ENCODE results near the gene YPEL1. TPM values are rescaled to one million over a fixed set of nuclear protein-coding genes. Genes with fewer than 3 reads are reported as not detected.

The YPEL1 gene
- total RNA-seq, 2 experiments from 2014 or later, result 0.99 to 1.2 TPM

- Mint-ChIP-seq H3K27ac (no peak overlapping the region), H3K4me3 (no peak overlapping the region), H3K9me3 (no peaks in the 10 kb centered on the region), H3K4me1 (ENCODE audit: low read depth) (peaks cover 14% of the 10 kb centered on the region), H3K27me3 (no peaks in the 10 kb centered on the region), H3K36me3 (ENCODE audit: low read depth) (peaks cover 12% of the 10 kb centered on the region)
- ATAC-seq (no peak), DNase-seq (no peak)
- CTCF ChIA-PET, result no interaction called here
- POLR2A ChIA-PET, result no interaction called here
- intact Hi-C loops (cut with micrococcal nuclease), result no loop called here
- TF ChIP-seq, protein P1, sequence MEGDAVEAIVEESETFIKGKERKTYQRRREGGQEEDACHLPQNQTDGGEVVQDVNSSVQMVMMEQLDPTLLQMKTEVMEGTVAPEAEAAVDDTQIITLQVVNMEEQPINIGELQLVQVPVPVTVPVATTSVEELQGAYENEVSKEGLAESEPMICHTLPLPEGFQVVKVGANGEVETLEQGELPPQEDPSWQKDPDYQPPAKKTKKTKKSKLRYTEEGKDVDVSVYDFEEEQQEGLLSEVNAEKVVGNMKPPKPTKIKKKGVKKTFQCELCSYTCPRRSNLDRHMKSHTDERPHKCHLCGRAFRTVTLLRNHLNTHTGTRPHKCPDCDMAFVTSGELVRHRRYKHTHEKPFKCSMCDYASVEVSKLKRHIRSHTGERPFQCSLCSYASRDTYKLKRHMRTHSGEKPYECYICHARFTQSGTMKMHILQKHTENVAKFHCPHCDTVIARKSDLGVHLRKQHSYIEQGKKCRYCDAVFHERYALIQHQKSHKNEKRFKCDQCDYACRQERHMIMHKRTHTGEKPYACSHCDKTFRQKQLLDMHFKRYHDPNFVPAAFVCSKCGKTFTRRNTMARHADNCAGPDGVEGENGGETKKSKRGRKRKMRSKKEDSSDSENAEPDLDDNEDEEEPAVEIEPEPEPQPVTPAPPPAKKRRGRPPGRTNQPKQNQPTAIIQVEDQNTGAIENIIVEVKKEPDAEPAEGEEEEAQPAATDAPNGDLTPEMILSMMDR (IDR thresholded peaks at IDR 0.05), result no peak
Observed at GRCh38 chr22:21684492-21685163, 51.0 kb downstream of the YPEL1 start.

- H3K4me1 Mint-ChIP-seq (ENCODE audit: low read depth), result peaks cover 6% of the 10 kb centered on the region
- H3K27me3 Mint-ChIP-seq, result no peaks in the 10 kb centered on the region
- TF ChIP-seq, protein P1 (IDR thresholded peaks at IDR 0.05), result no peak
- H3K27ac Mint-ChIP-seq, result no peak overlapping the region
- CTCF ChIA-PET, result no interaction called here
- POLR2A ChIA-PET, result no interaction called here
- ATAC-seq (no peak), DNase-seq (no peak)
- no peak overlapping the region for H3K4me3 Mint-ChIP-seq
- H3K9me3 Mint-ChIP-seq, result no peaks in the 10 kb centered on the region
- H3K36me3 Mint-ChIP-seq (ENCODE audit: low read depth), result peaks cover 5% of the 10 kb centered on the region
- intact Hi-C loops (cut with micrococcal nuclease), result no loop called here
Observed at GRCh38 chr22:21683401-21683811, 52.2 kb downstream of the YPEL1 start.

DNA sequence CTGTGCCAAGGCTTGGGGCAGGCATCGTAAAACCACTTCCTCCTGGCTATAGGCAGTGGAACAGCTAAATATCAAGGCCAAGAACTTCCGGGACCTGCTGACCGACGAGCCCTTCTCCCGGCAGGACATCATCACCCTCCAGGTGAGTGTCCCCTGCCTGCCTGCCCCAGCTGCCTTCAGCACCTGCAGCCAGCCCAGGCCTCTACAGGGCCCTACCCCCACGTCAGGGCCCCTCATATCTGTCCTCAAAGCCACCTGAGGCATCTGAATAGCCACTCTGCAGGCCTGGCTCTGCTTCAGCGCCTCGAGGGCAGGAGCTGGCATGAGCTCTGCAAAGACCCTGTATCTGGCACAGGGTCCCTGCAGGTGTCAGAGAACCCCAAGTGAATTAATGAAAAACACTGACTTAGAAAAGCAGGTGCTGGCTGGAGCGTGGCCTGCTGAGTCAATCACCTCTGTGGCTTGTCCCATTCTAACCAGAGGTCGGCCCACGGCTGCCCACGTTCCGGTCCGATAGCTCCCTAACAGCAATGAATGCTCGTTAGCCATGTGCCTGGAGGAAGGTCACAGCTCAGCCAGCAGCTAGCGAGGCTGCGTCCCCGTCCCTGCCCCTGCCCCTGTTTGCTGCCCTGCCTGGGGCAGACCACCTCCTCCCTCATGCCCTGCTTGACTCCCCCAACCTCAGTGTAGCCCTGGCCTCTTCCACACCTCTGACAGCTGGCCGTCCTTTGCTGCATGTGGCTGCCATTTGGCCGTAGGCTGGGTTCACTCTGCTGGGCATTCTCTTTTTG is 53.0 kb downstream of the YPEL1 start:
- Mint-ChIP-seq H3K36me3 (ENCODE audit: low read depth) (peaks cover 10% of the 10 kb centered on the region), H3K9me3 (no peaks in the 10 kb centered on the region), H3K4me3 (no peak overlapping the region), H3K27ac (no peak overlapping the region), H3K27me3 (no peaks in the 10 kb centered on the region), H3K4me1 (ENCODE audit: low read depth) (peaks cover 6% of the 10 kb centered on the region)
- ChIA-PET POLR2A (no interaction called here), CTCF (interaction anchor here (1.2 kb wide), 1 partner anchor 11 kb away, joined by 3 read pairs; no protein-coding TSS in a partner anchor)
- intact Hi-C loops (cut with micrococcal nuclease), result no loop called here
- DNase-seq, result no peak
- TF ChIP-seq, protein P1 (IDR thresholded peaks at IDR 0.05), result no peak
- no peak for ATAC-seq

DNA sequence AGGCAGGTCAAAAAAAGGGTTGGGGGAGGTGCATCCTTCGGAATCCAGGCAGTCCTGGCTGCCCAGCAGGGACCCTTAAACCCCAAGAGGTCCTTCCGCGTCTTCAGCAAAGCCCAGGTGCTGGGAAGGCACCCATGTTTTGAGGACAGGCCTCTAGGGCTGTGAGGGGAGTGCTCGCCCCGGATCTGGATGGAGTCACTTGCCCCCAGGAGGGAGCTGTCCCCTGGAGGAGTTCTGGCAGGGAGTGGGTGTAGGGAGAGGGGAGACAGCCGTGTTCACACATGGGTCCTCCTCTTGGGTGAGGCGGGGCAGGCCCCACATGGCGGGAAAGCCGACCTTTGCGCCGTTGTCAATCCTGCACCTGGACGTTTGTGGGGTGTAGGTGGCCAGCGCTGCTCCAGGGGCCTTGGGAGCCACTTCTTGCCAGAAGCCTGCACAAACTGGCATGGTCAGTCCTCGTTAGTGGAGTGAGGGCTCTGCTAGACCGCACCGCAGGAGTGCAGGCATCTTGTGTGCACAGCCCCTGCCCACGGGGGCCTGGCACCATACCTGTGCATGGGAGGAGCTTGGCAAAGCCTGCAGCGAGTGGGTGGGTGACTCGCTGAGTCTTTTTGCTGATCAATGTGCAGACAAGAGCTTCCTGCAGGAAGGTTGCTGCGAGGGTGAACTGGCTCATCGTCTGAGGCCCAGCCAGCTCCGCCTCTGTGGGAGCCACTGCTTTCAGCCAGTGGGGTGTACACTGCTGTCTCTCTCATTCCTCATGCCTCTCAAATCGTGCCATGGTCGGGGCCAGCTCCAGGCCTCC is 53.8 kb downstream of the YPEL1 start:
- ChIA-PET CTCF (interaction anchor here (1.2 kb wide), 1 partner anchor 12 kb away, joined by 3 read pairs; no protein-coding TSS in a partner anchor), POLR2A (interaction anchor here (1.1 kb wide), 1 partner anchor 39 kb away, joined by 3 read pairs; no protein-coding TSS in a partner anchor)
- Mint-ChIP-seq H3K9me3 (no peaks in the 10 kb centered on the region), H3K36me3 (ENCODE audit: low read depth) (peaks cover 10% of the 10 kb centered on the region), H3K4me3 (no peak overlapping the region), H3K27me3 (no peaks in the 10 kb centered on the region), H3K4me1 (ENCODE audit: low read depth) (peaks cover 6% of the 10 kb centered on the region), H3K27ac (no peak overlapping the region)
- TF ChIP-seq, protein P1 (IDR thresholded peaks at IDR 0.05), result no peak
- ATAC-seq (peak; percentile 47), DNase-seq (peak; percentile 14)
- intact Hi-C loops (cut with micrococcal nuclease), result no loop called here

All from activated CD8-positive, alpha-beta T cell treated with anti-CD3 and anti-CD28 coated beads for 36 hours (primary cell).